Medulla oblongata (tissue), 1 donor: ENCODE measurements around the gene DCHS1.

Experiments
- DNase-seq: peaks from one replicate; pipeline ENCODE4 v3.0.0-alpha.2; 2015; ENCODE audit errors: extremely low spot score

DCHS1 gene

DNA sequence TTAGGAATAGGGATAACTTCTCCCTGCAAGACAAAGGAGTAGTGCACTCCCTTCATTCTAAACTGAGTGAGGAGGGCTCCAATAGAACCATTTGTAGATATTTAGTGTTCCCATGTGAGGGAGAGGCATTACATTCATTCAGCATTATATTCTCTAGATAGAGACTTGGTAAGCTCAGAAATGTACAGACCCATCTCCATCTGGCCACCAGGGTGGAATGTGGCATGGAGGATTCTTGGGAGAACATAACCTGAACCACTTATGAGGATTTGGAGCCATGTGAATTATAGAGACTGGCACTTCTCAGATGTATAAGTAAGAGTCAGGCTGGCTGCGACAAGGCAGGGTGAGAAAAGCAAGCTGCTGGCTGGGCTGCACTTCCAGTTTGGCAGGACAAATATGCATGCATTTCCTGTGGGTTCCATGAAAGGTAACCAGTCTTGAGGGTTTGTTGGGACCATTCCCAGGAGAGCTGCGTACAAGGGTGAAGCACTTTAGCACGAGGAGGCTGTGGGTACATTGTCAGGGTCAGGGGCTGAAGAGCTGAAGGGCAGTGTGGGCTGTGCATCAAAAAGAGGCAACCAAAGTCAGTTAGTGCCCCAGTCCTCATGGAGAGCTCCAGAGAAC is 61.4 kb downstream of the DCHS1 start:
- no peak for DNase-seq

DNA sequence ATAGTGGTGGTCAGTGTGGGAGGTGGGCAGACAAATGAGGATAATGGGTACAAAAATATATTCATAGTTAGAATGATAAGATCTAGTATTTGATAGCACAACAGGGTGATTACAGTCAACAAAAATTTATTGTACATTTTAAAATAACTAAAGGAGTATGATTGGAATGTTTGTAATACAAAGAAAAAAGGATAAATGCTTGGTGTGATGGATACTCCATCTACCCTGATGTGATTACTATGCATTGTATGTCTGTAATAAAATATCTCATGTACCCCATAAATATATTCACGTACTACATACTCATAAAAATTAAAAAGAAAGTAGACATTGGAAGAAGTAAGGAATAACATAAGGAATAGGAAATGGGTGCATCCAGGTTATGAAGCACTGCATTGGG is 67.6 kb downstream of the DCHS1 start:
- no peak for DNase-seq

DNA sequence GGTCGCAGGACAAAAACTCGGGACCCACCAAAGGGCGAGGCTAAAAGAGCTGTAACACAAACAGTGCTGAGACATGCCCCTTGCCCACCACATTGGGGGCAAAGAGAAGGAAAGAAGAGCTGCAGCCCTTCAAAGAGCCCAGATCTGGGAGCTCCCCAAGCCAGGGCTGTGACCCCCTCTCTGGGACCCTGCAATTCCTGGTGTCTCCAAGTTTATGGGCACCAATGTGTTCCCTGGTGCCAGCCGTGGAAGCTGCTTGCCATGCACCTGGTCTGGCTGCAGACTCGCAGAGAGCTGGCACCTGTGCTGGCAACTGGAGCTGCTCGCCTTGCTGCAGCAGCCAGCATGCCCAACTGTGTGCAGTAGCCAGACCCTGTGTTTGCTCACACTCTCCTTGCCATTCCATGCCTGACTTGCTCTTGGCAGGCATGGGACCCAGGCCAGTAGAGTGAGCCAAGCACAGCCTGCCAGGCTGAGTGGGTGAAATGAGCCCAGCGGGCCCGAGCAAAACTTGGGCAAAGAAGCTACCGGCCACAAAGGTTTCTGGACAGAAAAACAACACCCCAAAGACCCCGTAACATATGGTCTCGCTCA is 68.2 kb downstream of the DCHS1 start:
- peak; percentile 73 for DNase-seq

DNA sequence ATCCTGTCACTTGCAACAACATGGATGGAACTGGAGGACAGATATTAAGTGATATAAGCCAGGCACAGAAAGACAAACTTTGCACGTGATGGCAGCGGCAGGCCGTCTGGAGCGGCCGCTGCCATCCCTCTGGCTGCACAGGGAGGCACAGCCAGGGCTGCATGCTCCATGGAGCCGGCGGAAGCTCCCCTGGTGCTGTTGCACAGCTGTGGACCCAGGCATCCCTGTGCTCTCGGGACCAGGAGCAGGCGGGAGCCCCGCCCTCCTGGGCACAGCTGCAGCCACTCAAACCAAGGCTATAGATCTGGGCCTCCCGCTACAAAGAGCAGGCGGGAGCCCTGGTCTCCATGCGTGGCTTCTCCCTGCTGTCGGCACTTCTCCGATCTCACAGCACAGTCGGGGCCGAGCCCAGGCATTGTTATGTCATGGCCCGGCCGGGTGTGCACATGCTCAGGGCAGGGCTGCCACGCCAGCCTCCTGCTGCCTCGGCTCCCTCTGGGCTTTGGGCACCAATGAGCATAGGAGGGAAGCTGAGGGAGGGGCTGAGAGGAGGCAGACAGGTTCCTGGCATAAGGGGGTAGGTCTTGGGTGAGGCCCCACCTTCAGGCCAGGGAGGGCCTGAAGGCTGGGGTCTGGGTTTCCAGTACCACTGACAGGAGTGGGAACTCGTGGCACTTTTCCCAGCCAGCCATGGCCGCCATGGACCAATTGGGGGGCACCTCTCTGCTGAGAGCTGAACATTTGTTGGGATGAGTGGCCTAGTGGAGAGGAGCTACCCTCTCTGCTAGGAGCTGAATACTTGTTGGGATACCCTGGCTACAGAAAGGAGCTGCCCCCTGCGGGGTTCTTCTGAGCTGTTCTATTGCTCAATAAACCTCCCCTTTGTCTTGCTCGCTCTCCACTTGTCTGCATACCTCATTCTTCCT is 68.9 kb downstream of the DCHS1 start:
- no peak for DNase-seq

DNA sequence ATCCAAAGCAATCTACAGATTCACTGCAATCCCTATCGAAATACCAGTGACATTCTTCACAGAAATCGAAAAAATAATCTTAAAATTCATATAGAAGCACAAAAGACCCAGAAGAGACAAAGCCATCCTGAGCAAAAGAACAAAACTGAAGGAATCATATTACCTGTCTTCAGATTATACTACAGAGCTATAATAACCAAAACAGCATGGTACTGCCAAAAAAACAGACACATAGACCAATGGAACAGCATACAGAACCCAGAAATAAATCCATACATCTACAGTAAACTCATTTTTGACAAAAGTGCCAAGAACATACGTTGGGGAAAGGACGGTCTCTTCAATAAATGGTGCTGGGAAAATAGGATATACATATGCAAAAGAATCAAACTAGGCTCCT is 71.1 kb downstream of the DCHS1 start:
- DNase-seq: no peak

DNA sequence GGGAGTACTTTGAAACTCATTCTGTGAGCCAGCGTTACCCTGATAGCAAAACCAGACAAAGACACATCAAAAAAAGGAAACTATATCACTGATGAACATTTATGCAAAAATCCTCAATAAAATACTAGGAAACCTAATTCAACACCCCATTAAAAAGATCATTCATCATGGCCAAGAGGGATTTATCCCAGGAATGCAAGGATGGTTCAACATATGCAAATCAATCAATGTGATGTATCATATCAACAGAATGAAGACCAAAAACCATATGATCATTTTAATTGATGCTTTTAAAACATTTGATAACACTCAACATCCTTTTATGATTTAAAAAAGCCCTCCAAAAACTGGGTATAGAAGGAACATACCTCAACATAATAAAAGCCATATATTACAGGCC is 72.0 kb downstream of the DCHS1 start:
- no peak for DNase-seq

DNA sequence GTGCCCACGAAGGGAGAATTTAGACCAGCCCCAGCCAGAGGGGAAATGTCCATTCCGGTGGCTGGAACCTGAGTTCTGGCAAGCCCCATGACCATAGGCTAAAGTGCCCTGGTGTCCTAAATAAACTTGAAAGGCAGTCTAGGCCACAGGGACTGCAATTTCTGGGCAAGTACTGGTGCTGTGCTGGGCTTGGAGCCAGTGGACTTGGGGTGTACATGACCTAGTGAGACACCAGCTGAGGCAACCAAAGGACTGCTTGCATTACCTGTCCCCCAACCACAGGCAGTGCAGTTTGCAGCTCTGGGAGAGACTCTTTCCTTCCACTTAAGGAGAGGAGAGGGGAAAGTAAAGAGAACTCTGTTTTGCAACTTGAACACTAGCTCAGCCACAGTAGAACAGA is 75.9 kb downstream of the DCHS1 start:
- no peak for DNase-seq

DNA sequence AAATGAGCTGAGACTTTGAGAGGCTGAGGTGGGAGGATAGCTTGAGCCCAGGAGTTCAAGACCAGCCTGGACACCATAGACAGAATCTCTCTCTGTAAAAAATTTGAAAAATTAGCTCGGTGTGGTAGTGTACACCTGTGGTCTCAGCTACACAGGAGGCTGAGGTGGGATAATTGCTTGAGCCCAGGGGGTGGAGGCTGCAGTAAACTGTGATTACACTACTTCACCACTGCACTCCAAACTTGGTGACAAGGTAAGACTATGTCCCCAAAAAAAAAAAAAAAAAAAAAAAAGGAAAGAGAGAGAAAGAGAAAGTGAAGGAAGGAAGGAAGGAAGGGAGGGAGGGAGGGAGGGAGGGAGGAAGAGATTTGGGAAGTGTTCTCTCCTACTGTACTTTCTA is 77.5 kb downstream of the DCHS1 start:
- no peak for DNase-seq

DNA sequence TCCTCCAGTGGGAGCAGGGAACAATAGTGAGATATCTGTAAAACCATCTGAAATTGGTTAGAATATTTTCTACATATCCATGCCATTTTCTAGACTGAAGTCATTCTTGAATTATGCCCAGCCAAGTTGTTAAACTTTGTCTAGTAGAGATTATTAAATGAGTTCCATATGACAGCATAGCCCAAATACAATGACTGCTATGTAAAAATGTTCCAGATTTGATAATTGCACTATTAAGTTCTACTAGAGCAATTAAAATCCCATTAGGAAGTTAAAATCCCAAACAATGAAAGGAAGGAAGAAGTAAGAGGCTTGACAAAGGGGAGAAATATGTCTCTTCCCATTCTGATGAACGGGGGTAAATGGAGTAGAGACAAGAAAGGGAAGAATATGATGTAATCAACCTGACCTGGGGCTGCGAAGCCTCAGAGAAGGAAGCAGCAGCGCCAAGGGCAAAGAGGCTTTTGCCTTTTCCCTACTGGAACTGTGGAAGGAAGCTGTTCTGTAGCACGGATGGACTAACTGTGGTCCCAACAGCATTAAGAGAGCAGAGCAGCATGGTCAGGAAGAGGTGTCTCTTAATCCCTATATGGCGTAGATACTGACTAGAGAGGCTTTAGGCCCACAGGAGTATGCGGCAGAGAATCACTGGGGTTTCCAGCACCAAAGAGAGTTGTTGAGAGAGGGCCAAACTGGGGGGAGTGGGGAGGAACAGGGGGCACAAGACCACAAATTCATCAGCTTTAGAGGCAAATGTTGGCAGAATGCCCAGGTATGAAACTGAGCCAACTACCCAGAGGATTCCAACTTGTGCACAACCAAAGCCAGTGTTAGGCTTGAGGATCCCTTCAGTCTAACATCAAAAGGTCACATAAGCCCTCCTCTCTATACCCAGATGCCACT is 78.9 kb downstream of the DCHS1 start:
- DNase-seq: peak; percentile 98

DNA sequence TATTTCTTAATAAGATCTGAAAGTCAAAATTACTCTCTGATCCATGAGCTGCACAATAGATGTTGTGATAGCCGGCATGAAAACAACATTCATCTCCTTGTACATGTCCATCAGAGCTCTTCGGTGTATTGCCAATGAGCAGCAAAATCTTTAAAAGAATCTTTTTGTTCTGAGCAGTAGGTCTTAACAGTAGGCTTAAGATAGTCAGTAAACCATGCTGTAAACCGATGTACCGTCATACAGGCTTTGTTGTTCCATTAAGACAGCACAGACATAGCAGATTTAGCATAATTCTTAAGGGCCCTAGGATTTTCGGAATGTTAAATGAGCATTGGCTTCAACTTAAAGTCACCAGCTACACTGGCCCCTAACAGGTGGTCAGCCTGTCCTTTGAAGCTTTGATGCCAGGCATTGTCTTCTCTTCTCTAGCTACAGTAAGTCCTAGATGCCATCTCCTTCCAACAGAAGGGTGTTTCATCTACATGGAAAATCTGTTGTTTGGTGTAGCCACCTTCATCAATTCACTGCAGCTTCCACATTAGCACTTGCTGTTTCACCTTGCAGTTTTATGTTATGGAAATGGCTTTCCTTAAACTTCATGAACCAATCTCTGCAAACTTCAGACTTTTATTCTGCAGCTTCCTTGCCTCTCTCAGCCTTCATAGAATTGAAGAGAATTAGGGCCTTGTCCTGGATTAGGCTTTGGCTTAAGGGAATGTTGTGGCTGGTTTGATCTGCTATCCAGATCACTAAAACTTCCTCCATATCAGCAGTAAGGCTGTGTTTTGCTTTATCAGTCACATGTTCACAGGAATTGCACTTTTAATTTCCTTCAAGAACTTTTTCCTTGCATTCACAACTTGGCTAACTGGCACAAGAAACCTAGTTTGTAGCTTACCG is 80.5 kb downstream of the DCHS1 start:
- DNase-seq: peak; percentile 26

DNA sequence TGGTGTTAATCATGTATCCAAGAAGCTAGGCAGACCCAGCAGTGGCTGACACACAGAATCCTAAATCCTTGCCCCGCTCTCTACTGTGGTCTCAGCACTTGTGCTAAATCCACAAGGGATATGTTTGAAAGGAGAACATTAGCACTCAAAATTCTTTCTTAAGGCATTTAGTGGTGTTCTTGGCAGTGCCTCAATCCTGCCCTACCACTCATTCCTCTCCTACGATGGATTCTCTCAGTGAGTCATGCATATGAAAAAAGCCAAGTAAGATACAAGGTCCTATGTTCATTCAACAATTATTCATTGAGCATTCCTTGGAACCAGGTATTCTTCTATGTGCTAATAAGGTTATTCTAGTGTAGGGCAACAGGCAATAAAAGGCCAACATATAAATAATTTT is 83.4 kb downstream of the DCHS1 start:
- DNase-seq: no peak

DNA sequence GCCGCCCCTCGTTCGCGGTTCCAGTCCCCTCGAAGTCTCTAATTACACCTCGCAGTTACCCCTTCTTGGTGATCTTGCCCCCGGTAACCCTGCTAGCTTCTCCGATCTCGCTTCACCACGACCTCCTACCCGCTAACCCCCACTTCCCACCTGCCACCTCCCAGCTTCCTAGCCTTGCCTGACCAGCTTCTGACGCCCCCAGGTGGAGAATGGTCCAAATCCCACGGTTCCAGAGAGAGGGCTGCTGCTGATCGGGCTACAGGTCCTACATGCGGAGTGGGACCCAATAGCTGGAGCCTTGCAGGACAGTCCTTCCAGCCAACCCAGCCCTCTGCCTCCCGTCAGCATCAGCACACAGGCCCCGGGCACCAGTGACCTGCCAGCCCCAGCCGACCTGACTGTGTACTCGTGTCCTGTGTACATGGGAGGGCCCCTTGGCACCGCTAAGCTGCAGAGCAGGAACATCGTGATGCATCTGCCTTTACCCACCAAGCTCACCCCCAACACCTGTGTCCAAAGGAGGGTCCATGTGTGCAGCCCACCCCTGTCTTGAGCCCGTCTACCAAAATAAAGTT is 84.1 kb downstream of the DCHS1 start:
- no peak for DNase-seq
